ENCODE measurements around the gene SOCS3. TPM values are rescaled to one million over a fixed set of nuclear protein-coding genes. Genes with fewer than 3 reads are reported as not detected.

Gene SOCS3
- total and polyA plus RNA-seq, 2 experiments from 2014 or later: 31.2 to 50.6 TPM

GRCh38 chr17:78369791-78370381 lies 10.0 kb upstream of the SOCS3 start:
- no peak overlapping the region for H3K27ac ChIP-seq
- H3K4me3 ChIP-seq: no peak overlapping the region
- no peaks in the 10 kb centered on the region for H3K27me3 ChIP-seq (replicated peaks; ENCODE audit: insufficient read depth)
- H3K9me2 ChIP-seq (ENCODE audit: insufficient read depth): no peaks in the 10 kb centered on the region
- no peak for DNase-seq
- in situ Hi-C loops (cut with MboI): no loop called here
- H2AFZ ChIP-seq: no peak overlapping the region
- no peak overlapping the region for H3K4me2 ChIP-seq (ENCODE audit: unreplicated experiment)
- TF ChIP-seq EZH2phosphoT487 (IDR thresholded peaks at IDR 0.05; ENCODE audit: insufficient read depth, low read depth) (no peak), EZH2 (IDR thresholded peaks at IDR 0.05; ENCODE audit: insufficient read depth, poor library complexity, severe bottlenecking) (no peak)
- no peaks in the 10 kb centered on the region for H3K79me2 ChIP-seq (ENCODE audit: insufficient read depth)
- peaks cover 10% of the 10 kb centered on the region for H3K4me1 ChIP-seq (ENCODE audit: insufficient read depth)
- 47% methylated on average over 13 of the region's 13 CpGs for WGBS, 2 experiments (ENCODE audit: low coverage in 1 of 2, low lambda C conversion rate in 2 of 2, missing lambda C conversion rate in 2 of 2)
- peaks cover 12% of the 10 kb centered on the region for H3F3A ChIP-seq (ENCODE audit: insufficient read depth)
- H4K20me1 ChIP-seq (ENCODE audit: insufficient read depth): no peaks in the 10 kb centered on the region
- no peaks in the 10 kb centered on the region for H3K9me3 ChIP-seq (ENCODE audit: low read depth)
- H3K36me3 ChIP-seq (ENCODE audit: low read depth): no peaks in the 10 kb centered on the region
- H3K9ac ChIP-seq: no peak overlapping the region

GRCh38 chr17:78368854-78369495 lies 9.1 kb upstream of the SOCS3 start:
- Histone ChIP-seq H3K27ac (no peak overlapping the region), H2AFZ (no peak overlapping the region), H3K27me3 (replicated peaks; ENCODE audit: insufficient read depth) (no peaks in the 10 kb centered on the region), H3K36me3 (ENCODE audit: low read depth) (no peaks in the 10 kb centered on the region), H3K9ac (no peak overlapping the region), H3K9me2 (ENCODE audit: insufficient read depth) (no peaks in the 10 kb centered on the region), H3K4me1 (ENCODE audit: insufficient read depth) (peaks cover 1% of the 10 kb centered on the region; the same call in 1 of the 2 replicates), H3F3A (ENCODE audit: insufficient read depth) (peaks cover 3% of the 10 kb centered on the region), H3K4me3 (no peak overlapping the region), H3K4me2 (ENCODE audit: unreplicated experiment) (no peak overlapping the region), H4K20me1 (ENCODE audit: insufficient read depth) (no peaks in the 10 kb centered on the region), H3K79me2 (ENCODE audit: insufficient read depth) (no peaks in the 10 kb centered on the region), H3K9me3 (ENCODE audit: low read depth) (no peaks in the 10 kb centered on the region)
- no peak for DNase-seq
- TF ChIP-seq EZH2phosphoT487 (IDR thresholded peaks at IDR 0.05; ENCODE audit: insufficient read depth, low read depth): no peak
- no peak for TF ChIP-seq EZH2 (IDR thresholded peaks at IDR 0.05; ENCODE audit: insufficient read depth, poor library complexity, severe bottlenecking)
- in situ Hi-C loops (cut with MboI): no loop called here
- whole genome bisulfite sequencing, 2 experiments (ENCODE audit: low coverage in 1 of 2, low lambda C conversion rate in 2 of 2, missing lambda C conversion rate in 2 of 2): 93% methylated on average over 7 to 8 of the region's 8 CpGs

- Histone ChIP-seq H3K4me2 (ENCODE audit: unreplicated experiment) (no peak overlapping the region), H3F3A (ENCODE audit: insufficient read depth) (no peaks in the 10 kb centered on the region), H3K4me1 (ENCODE audit: insufficient read depth) (no peaks in the 10 kb centered on the region), H3K9me3 (ENCODE audit: low read depth) (no peaks in the 10 kb centered on the region), H3K27me3 (replicated peaks; ENCODE audit: insufficient read depth) (no peaks in the 10 kb centered on the region), H3K4me3 (no peak overlapping the region), H3K9me2 (ENCODE audit: insufficient read depth) (no peaks in the 10 kb centered on the region), H4K20me1 (ENCODE audit: insufficient read depth) (no peaks in the 10 kb centered on the region), H3K79me2 (ENCODE audit: insufficient read depth) (no peaks in the 10 kb centered on the region), H3K36me3 (ENCODE audit: low read depth) (no peaks in the 10 kb centered on the region), H3K9ac (no peak overlapping the region), H3K27ac (no peak overlapping the region), H2AFZ (no peak overlapping the region)
- TF ChIP-seq EZH2 (IDR thresholded peaks at IDR 0.05; ENCODE audit: insufficient read depth, poor library complexity, severe bottlenecking) (no peak), EZH2phosphoT487 (IDR thresholded peaks at IDR 0.05; ENCODE audit: insufficient read depth, low read depth) (no peak)
- no peak for DNase-seq
- WGBS, 2 experiments (ENCODE audit: low coverage in 1 of 2, low lambda C conversion rate in 2 of 2, missing lambda C conversion rate in 2 of 2): 79 to 91% methylated on average over 5 to 6 of the region's 6 CpGs
- in situ Hi-C loops (cut with MboI): no loop called here
Measured at GRCh38 chr17:78368348-78368747, 8.5 kb upstream of the SOCS3 start.

- in situ Hi-C loops (cut with MboI): no loop called here
- no peaks in the 10 kb centered on the region for H3K9me3 ChIP-seq (ENCODE audit: low read depth)
- 86 to 87% methylated on average over 5 of the region's 5 CpGs for WGBS, 2 experiments (ENCODE audit: low coverage in 1 of 2, low lambda C conversion rate in 2 of 2, missing lambda C conversion rate in 2 of 2)
- no peak overlapping the region for H3K9ac ChIP-seq
- no peaks in the 10 kb centered on the region for H3F3A ChIP-seq (ENCODE audit: insufficient read depth)
- no peak overlapping the region for H3K27ac ChIP-seq
- no peaks in the 10 kb centered on the region for H3K4me1 ChIP-seq (ENCODE audit: insufficient read depth)
- no peak for DNase-seq
- H2AFZ ChIP-seq: no peak overlapping the region
- no peaks in the 10 kb centered on the region for H3K36me3 ChIP-seq (ENCODE audit: low read depth)
- no peak for TF ChIP-seq EZH2 (IDR thresholded peaks at IDR 0.05; ENCODE audit: insufficient read depth, poor library complexity, severe bottlenecking)
- no peak for TF ChIP-seq EZH2phosphoT487 (IDR thresholded peaks at IDR 0.05; ENCODE audit: insufficient read depth, low read depth)
- no peak overlapping the region for H3K4me2 ChIP-seq (ENCODE audit: unreplicated experiment)
- no peaks in the 10 kb centered on the region for H3K27me3 ChIP-seq (replicated peaks; ENCODE audit: insufficient read depth)
- H4K20me1 ChIP-seq (ENCODE audit: insufficient read depth): no peaks in the 10 kb centered on the region
- H3K79me2 ChIP-seq (ENCODE audit: insufficient read depth): no peaks in the 10 kb centered on the region
- no peak overlapping the region for H3K4me3 ChIP-seq
- no peaks in the 10 kb centered on the region for H3K9me2 ChIP-seq (ENCODE audit: insufficient read depth)
Measured at GRCh38 chr17:78367193-78367592, 7.3 kb upstream of the SOCS3 start.
